OCI-LY1 (cell line): ENCODE data around the gene HS3ST2.
A peak's percentile ranks its signal among the peaks of the same experiment; 100 is the strongest.

Experiments used
- CTCF ChIP-seq: fragments of 200-600 bp; sonication (generic), shearing (Covaris generic); IDR thresholded peaks from 2 replicates; pipeline ENCODE4 v1.5.1; 2017; ENCODE audit warnings: mild to moderate bottlenecking, antibody characterized with exemption, low read length, moderate library complexity, mixed read lengths
- EZH2 ChIP-seq: fragments of 200-600 bp; sonication (generic), shearing (Covaris generic); IDR thresholded peaks from 2 replicates; pipeline ENCODE4 v1.8.0; 2017; ENCODE audit warnings: borderline replicate concordance, mixed run types, mild to moderate bottlenecking, antibody characterized with exemption, low read length, moderate library complexity, mixed read lengths

- TF ChIP-seq CTCF (peak; percentile 84), EZH2 (no peak)
Measured at GRCh38 chr16:22948603-22949368, 134.8 kb downstream of the HS3ST2 start.
